Pancreas (tissue), 10 donors: ENCODE data around the gene FAM53A. TPM values are rescaled to one million over a fixed set of nuclear protein-coding genes. Genes with fewer than 3 reads are reported as not detected.
A peak's percentile ranks its signal among the peaks of the same experiment; 100 is the strongest.

Experiments
- ATAC-seq, 4 donors: fragments of 200-7000 bp; cut with Tn5 transposase; one replicate each; pipeline versions ENCODE4 v1.8.0 to v1.9.1; 2020; ENCODE audit warnings: mild to moderate bottlenecking in 4 of 4, moderate library complexity in 4 of 4
- DNase-seq, 6 donors: peaks; one replicate each; pipeline ENCODE4 v3.0.0-alpha.2; 2020
- FAIRE-seq: peaks from 2 replicates; lab custom pipeline; 2012; peaks lifted over from hg19 to GRCh38; lab: Jason Lieb, UNC
- H3K27ac ChIP-seq, 4 donors: fragments of 200-600 bp; sonication (generic); 1 replicate in 3 of 4; 2 replicates in 1 of 4; pipeline versions ENCODE4 v1.5.0 to v1.8.0; 2020
- H3K27me3 ChIP-seq, 4 donors: fragments of 200-600 bp; one replicate each; pipeline ENCODE4 v1.8.0; 2021
- H3K36me3 ChIP-seq, 3 donors: fragments of 200-600 bp; sonication (generic) in 1 of 3; one replicate each; pipeline versions ENCODE4 v1.5.0 to v1.8.0; 2020 to 2021
- H3K4me1 ChIP-seq, 3 donors: fragments of 200-600 bp; one replicate each; pipeline ENCODE4 v1.8.0; 2021
- H3K4me3 ChIP-seq, 4 donors: fragments of 200-600 bp; sonication (generic) in 2 of 4; one replicate each; pipeline versions ENCODE4 v1.5.0 to v1.8.0; 2020 to 2021
- H3K9me3 ChIP-seq, 4 donors: fragments of 200-600 bp; one replicate each; pipeline ENCODE4 v1.8.0; 2021
- CTCF ChIP-seq, 4 donors: fragments of 200-600 bp; sonication (generic) in 3 of 4; IDR thresholded peaks; one replicate each; pipeline versions ENCODE4 v1.5.0 to v1.8.0; 2021; ENCODE audit warnings: antibody characterized with exemption in 4 of 4
- WGBS, 2 donors: extraction: QIAGEN DNeasy Blood & Tissue Kit; methylation state at CpG; one replicate each; pipeline ENCODE4 v1.1.7; 2013; 5-methylcytosine and 5-hydroxymethylcytosine counted together
- intact Hi-C, 3 donors: fragments of 100-400 bp; cut with DNase I; formaldehyde crosslinking; loops; one replicate each; pipeline versions ENCODE4 v1.11.1 to v1.14.2; 2022
- polyA plus RNA-seq, 2 donors: library from polyadenylated mRNA; stranded (reverse); fragments of 200-250 nt; gene quantifications; one replicate each; pipeline ENCODE4 v1.2.3, GENCODE V29; 2013
- total RNA-seq, 6 donors: library from RNA; stranded (reverse); fragmentation: NEBNext Ultra II Directional in 4 of 6; extraction: Animal tissue kit (Norgen Biotek cat#: 25700) in 4 of 6; gene quantifications; one replicate each; pipeline versions ENCODE4 v1.2.1 to v1.2.4, GENCODE V29; 2021 to 2023
- donor health status: healthy with polysubstance abuse.
- donor health status: DM: no; HTN: no; CAD: no; lungs with moderate emphysema.
- donor health status: DM: no; HTN: no; CAD: no.
- donor health status: control.
- donor health status: control.
- donor health status: Bipolar disorder and iron deficiency.
- donor health status: DM: yes; HTN: yes; CAD: no.
- donor health status: DM: no; HTN: no; CAD: no.
- donor health status: DM: no; HTN: no; CAD: no.
- donor health status: DM: yes; HTN: yes; CAD: no.

The FAM53A gene
- total and polyA plus RNA-seq, 8 donors, result 0.60 to 2.7 (median 1.3) TPM

DNA sequence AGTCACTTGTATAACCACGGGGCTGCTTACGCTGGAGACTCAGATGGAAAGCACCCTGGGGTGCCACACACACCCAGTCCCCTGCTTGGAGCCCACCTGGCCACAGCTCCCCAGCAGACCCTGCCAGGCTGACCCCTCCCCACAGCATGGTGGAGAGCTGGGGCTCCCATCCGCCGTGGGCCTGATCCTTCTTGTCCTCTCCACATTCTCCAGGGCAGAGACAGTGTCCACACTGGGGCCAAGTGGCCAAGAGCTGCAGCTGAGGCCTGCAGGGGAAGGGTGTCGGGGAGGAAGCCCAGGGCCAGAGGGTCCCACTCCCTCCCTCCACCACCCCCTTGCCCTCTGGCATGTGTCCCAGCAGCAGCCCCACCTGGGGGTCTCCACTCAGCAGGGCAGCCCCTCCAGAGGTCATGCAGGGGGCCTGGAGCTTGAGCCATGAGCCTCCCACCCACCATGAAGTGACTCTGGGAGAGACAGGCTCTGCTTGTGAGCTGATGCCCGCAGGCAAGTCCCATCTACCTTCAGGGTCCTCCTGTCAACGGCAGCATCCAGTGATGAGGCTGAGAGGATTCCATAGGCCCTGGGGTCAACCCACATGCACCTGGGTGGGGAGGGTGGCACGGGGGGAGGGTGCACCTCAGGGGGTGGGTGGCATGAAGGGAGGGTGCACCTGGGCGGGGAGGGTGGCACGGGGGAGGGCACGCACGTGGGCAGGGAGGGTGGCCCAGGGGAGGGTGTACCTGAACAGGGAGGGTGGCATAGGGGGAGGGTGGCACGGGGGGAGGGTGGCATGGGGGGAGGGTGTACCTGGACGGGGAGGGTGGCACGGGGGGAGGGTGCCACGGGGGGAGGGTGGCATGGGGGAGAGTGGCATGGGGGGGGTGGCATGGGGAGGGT is 56.4 kb downstream of the FAM53A start:
- no peak for FAIRE-seq
- intact Hi-C loops, result loop anchor here in 1 of 3 donors (10.0 kb wide), 1 partner anchor 273 kb away; no protein-coding TSS in a partner anchor
- WGBS, 2 donors, result 74 to 84% methylated on average over 12 to 15 of the region's 16 CpGs

DNA sequence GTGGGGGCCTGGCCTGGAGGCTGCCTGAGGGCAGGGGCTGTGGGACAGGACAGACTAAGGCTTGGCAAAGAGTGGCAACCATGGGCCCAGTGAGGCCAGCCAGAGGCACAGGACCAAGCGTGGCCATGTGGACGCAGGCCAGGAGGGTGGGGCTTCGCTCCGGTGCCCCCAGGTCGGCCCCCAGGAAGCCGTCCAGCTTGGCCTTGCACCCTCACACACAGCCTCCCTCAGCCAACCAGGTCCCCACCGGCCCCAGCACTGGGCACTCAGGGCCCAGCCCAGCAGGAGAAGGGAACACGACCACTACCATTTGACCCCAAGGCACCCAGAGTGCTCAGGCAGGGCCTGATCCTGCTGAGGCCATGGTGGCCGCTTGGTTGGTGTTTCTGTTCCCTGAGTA is 57.2 kb downstream of the FAM53A start:
- ATAC-seq (no peak), DNase-seq (peak in 2 of 6 donors; percentile 9 to 38), FAIRE-seq (no peak)
- no peak for TF ChIP-seq CTCF (IDR thresholded peaks at IDR 0.05)
- intact Hi-C loops, result loop anchor here in 1 of 3 donors (10.0 kb wide), 1 partner anchor 272 kb away; no protein-coding TSS in a partner anchor
- H3K9me3 ChIP-seq, result no peaks in the 10 kb centered on the region
- no peaks in the 10 kb centered on the region for H3K36me3 ChIP-seq
- no peak overlapping the region for H3K27ac ChIP-seq
- H3K27me3 ChIP-seq, result no peaks in the 10 kb centered on the region
- no peak overlapping the region for H3K4me3 ChIP-seq
- H3K4me1 ChIP-seq, result no peaks in the 10 kb centered on the region
- WGBS, 2 donors, result 79 to 84% methylated on average over 8 to 9 of the region's 9 CpGs

More for the DNA sequence above, 56.4 kb downstream of the FAM53A start:
- no peaks in the 10 kb centered on the region for H3K9me3 ChIP-seq
- no peak for ATAC-seq
- H3K27me3 ChIP-seq, result no peaks in the 10 kb centered on the region
- TF ChIP-seq CTCF (IDR thresholded peaks at IDR 0.05), result no peak
- no peaks in the 10 kb centered on the region for H3K4me1 ChIP-seq
- H3K27ac ChIP-seq, result no peak overlapping the region
- no peaks in the 10 kb centered on the region for H3K36me3 ChIP-seq
- DNase-seq, result peak in 3 of 6 donors; percentile 21 to 72 (median 49)
- H3K4me3 ChIP-seq, result no peak overlapping the region

DNA sequence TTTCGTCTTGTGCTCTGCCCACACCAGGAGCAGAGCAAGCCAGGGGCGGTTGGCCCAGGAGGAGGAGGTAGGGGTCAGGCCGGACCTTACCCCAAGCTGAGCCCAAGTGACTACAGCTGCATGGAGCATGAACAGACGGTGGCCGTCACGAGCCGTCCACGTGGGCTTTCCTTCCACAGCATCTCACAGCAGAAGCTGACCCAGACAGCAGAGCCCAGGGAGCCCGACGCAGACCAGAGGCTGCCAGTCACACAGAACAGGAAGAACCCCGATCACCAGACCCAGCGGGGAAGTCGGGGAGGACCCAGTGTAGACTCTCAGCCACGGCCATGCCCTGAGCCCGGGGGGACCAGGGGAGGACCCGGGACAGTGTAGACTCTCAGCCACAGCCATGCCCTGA is 58.0 kb downstream of the FAM53A start:
- no peak for ATAC-seq
- WGBS, 2 donors, result 90 to 91% methylated on average over 16 of the region's 16 CpGs
- FAIRE-seq, result no peak

GRCh38 chr4:1625600-1626138 is 58.4 kb downstream of the FAM53A start:
- Histone ChIP-seq H3K27me3 (no peaks in the 10 kb centered on the region), H3K4me3 (no peak overlapping the region), H3K9me3 (no peaks in the 10 kb centered on the region), H3K27ac (no peak overlapping the region), H3K36me3 (no peaks in the 10 kb centered on the region), H3K4me1 (no peaks in the 10 kb centered on the region)
- FAIRE-seq (no peak), DNase-seq (peak in 1 of 6 donors; percentile 17), ATAC-seq (no peak)
- intact Hi-C loops, result loop anchor here in 1 of 3 donors (10.0 kb wide), 1 partner anchor 271 kb away; no protein-coding TSS in a partner anchor
- WGBS, 2 donors, result 92 to 96% methylated on average over 23 of the region's 23 CpGs
- no peak for TF ChIP-seq CTCF (IDR thresholded peaks at IDR 0.05)

More for the DNA sequence above, 58.0 kb downstream of the FAM53A start:
- no peak overlapping the region for H3K27ac ChIP-seq
- H3K36me3 ChIP-seq, result no peaks in the 10 kb centered on the region
- no peak overlapping the region for H3K4me3 ChIP-seq
- DNase-seq, result peak in 1 of 6 donors; percentile 18
- H3K4me1 ChIP-seq, result no peaks in the 10 kb centered on the region
- no peaks in the 10 kb centered on the region for H3K27me3 ChIP-seq
- TF ChIP-seq CTCF (IDR thresholded peaks at IDR 0.05), result no peak
- no peaks in the 10 kb centered on the region for H3K9me3 ChIP-seq
- intact Hi-C loops, result loop anchor here in 1 of 3 donors (10.0 kb wide), 1 partner anchor 271 kb away; no protein-coding TSS in a partner anchor
